Neural cell (in vitro differentiated cells): Measurements from ENCODE around the gene SGPP1.

Source experiments
- CTCF ChIP-seq: fragments of 450-650 bp; IDR thresholded peaks from 2 replicates; pipeline ENCODE4 v1.5.1; 2014; ENCODE audit warnings: antibody characterized with exemption, mild to moderate bottlenecking, moderate library complexity; ENCODE audit not compliant: poor library complexity, severe bottlenecking
- EP300 ChIP-seq: fragments of 450-650 bp; conservative IDR thresholded peaks from 2 replicates; pipeline ENCODE4 v1.6.1; 2014; ENCODE audit warnings: antibody characterized with exemption, mild to moderate bottlenecking, moderate library complexity; ENCODE audit not compliant: poor library complexity, severe bottlenecking
- EZH2 ChIP-seq: fragments of 200-600, 300-800 bp; shearing (Covaris generic), sonication (generic); IDR thresholded peaks from 2 replicates; pipeline ENCODE4 v1.6.1; 2014; ENCODE audit warnings: antibody characterized with exemption, low read length, borderline replicate concordance, mild to moderate bottlenecking; ENCODE audit not compliant: insufficient read depth, poor library complexity, severe bottlenecking
- MXI1 ChIP-seq: fragments of 450-650 bp; conservative IDR thresholded peaks from 2 replicates; pipeline ENCODE4 v1.6.1; 2014; ENCODE audit warnings: antibody characterized with exemption, mild to moderate bottlenecking; ENCODE audit not compliant: poor library complexity, severe bottlenecking

- TF ChIP-seq MXI1 (no peak), CTCF (no peak), EZH2 (no peak), EP300 (no peak)
These were observed 65.1 kb downstream of the SGPP1 start for GRCh38 chr14:63662776-63663175.
